ENCODE measurements around the gene KCNIP3. TPM values are rescaled to one million over a fixed set of nuclear protein-coding genes. Genes with fewer than 3 reads are reported as not detected.

KCNIP3 gene
- total RNA-seq, 2 experiments from 2014 or later: not detected

DNA sequence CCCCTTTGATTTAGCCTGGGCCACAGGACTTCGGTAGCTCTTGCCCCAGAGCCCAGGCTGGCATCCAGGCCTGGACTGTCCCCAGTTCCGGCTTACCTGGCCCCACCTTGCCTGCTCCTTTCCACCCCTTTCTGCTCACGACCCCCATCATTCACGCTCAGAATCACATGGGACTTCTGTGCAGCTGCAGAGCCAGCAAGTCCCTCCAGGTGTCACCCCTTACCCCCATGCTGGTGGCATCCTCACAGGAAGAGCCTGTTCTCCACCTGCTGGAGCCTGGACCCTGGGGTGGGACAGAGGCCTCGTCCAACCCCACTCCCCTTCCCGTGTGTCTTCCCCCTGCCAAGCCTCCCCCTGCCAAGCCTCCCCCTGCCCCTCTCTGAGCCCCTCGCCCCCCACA lies 7.9 kb upstream of the KCNIP3 start:
- Mint-ChIP-seq H3K4me3 (no peak overlapping the region), H3K36me3 (no peaks in the 10 kb centered on the region), H3K9me3 (peaks cover 25% of the 10 kb centered on the region), H3K27ac (no peak overlapping the region), H3K4me1 (ENCODE audit: low read depth) (no peaks in the 10 kb centered on the region), H3K27me3 (no peaks in the 10 kb centered on the region)
- intact Hi-C loops (cut with micrococcal nuclease): no loop called here
- POLR2A ChIA-PET: no interaction called here
- DNase-seq: no peak
- CTCF ChIA-PET: no interaction called here

DNA sequence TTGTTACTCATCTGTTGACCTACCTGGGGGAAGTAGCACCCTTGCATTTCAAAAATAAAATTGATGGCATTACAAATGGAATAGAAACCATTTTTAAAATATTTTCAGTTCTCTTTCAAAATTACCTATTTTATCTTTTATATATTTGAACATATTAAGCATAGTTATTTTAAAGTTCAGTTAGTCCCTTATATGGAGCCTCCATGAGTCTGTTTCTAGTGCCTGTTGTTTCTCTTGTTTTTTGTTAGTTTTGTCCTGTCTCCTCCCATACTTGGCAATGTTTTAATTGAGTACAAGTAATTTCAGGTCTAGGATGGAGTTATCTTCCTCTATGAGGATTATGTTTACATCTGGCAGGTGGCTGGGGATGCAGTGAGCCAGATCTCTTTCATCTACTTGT lies 5.9 kb upstream of the KCNIP3 start:
- POLR2A ChIA-PET: no interaction called here
- Mint-ChIP-seq H3K36me3 (no peaks in the 10 kb centered on the region), H3K9me3 (peaks cover 25% of the 10 kb centered on the region), H3K4me1 (ENCODE audit: low read depth) (no peaks in the 10 kb centered on the region), H3K4me3 (no peak overlapping the region), H3K27ac (no peak overlapping the region), H3K27me3 (no peaks in the 10 kb centered on the region)
- CTCF ChIA-PET: no interaction called here
- intact Hi-C loops (cut with micrococcal nuclease): no loop called here
- no peak for DNase-seq

DNA sequence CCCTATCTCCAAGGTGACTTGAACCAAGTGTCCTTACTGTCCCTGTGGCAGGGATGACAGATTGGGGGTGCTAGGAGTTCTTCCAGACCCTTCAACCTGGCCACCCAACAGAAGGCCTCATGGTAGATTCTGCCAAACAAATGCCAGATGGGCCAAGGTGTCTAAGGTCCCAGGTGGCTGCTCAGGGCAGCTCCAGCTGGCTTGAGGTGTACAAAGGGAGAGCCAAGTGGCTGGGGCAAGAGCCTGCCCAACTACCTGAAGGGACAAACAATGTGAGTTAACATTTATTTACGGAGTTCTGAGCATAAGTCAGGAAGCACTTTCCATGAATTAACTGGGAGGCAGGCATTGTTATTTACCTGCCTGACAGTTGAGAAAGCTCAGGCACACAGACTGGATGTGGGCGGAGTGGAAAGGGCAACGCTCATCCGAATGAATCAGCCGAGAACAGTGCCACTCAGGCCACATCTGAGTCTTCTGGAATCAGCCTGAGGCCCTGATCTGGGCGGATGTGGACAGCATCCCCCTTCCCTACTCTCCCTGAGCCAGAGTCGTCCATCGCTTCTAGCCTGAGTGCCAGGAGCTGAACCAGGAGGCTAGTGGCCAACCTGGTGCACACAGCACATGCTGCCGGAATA lies 4.4 kb upstream of the KCNIP3 start:
- Mint-ChIP-seq H3K4me3 (no peak overlapping the region), H3K36me3 (no peaks in the 10 kb centered on the region), H3K27ac (no peak overlapping the region), H3K27me3 (no peaks in the 10 kb centered on the region), H3K9me3 (peaks cover 25% of the 10 kb centered on the region), H3K4me1 (ENCODE audit: low read depth) (no peaks in the 10 kb centered on the region)
- intact Hi-C loops (cut with micrococcal nuclease): no loop called here
- no peak for DNase-seq
- CTCF ChIA-PET: no interaction called here
- POLR2A ChIA-PET: no interaction called here

DNA sequence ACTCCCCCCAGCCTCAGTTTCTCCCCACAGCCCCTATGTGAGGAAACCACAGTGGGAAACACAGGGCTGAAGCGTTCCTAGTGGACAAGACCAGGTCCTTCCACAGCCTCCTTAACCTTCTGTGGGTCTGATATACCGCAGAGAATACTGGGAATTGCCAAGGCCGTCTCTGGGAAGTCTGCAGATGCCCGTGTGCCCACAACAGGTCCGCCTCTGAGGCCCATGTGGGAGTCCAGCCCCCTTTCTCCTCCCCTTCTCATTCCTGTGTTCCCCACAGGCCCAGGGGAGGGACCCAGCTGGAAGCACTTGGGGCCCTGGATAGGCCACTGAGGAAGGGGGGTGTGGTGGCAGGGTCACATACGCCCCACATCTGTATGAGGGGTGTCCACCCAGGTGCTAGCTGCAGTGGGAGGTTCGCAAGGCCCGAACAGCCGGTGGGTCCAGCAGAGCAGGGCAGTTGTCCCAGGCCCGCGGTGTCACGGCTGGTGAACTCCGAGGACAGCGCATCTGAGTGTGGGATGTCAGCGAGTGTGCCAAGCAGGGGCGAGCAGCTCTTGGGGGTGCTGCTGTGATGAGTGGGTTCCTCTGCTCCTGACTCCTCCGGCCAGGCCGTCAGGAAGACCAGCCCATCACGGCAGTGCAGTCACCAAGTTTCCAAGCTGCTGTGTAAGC lies 2.4 kb upstream of the KCNIP3 start:
- intact Hi-C loops (cut with micrococcal nuclease): no loop called here
- POLR2A ChIA-PET: no interaction called here
- no peak for DNase-seq
- H3K4me3 Mint-ChIP-seq: no peak overlapping the region
- H3K4me1 Mint-ChIP-seq (ENCODE audit: low read depth): no peaks in the 10 kb centered on the region
- H3K9me3 Mint-ChIP-seq: peaks cover 25% of the 10 kb centered on the region
- no peak overlapping the region for H3K27ac Mint-ChIP-seq
- H3K27me3 Mint-ChIP-seq: peaks cover 2% of the 10 kb centered on the region
- CTCF ChIA-PET: no interaction called here
- no peaks in the 10 kb centered on the region for H3K36me3 Mint-ChIP-seq

DNA sequence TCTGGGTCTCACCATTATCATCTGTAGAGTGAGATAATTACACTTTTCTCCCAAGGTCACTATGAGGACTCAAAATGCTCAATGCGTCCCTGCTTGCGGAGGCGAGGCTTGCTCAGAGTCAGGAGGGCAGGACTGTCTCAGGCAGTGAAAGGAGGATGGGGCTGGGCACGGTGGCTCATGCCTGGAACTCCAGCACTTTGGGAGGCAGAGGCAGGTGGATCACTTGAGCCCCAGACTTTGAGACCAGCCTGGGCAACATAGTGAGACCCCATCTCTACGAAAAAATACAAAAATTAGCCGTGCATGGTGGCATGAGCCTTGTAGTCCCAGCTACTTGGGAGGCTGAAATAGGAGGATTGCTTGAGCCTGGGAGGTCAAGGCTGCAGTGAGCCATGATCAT lies 1.8 kb upstream of the KCNIP3 start:
- ChIA-PET POLR2A (no interaction called here), CTCF (no interaction called here)
- H3K4me1 Mint-ChIP-seq (ENCODE audit: low read depth): no peaks in the 10 kb centered on the region
- H3K27ac Mint-ChIP-seq: no peak overlapping the region
- no peaks in the 10 kb centered on the region for H3K36me3 Mint-ChIP-seq
- intact Hi-C loops (cut with micrococcal nuclease): no loop called here
- H3K27me3 Mint-ChIP-seq: peaks cover 2% of the 10 kb centered on the region
- peaks cover 20% of the 10 kb centered on the region for H3K9me3 Mint-ChIP-seq
- DNase-seq: no peak
- H3K4me3 Mint-ChIP-seq: no peak overlapping the region

DNA sequence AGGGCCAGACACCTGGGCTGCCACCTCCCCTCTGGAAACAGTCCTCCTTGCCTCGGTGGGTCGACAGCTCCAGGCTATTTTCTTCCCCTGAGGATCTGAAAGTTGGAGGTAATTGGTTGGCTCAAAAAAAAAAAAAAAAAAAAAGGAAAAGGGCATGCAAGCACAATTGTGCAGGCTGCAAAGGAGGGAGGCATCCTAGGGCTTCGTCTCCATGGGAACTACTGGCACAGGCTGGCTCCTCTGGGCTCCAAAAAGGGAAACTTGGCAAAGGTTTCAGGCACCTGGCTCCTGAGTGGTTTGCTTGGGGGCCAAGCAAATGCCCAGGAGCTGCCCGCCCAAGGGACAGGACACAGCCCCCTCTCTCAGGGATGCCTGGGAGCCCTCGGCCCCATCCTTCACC lies 1.1 kb upstream of the KCNIP3 start:
- POLR2A ChIA-PET: no interaction called here
- no peak for DNase-seq
- CTCF ChIA-PET: no interaction called here
- intact Hi-C loops (cut with micrococcal nuclease): no loop called here
- no peak overlapping the region for H3K27ac Mint-ChIP-seq
- no peaks in the 10 kb centered on the region for H3K4me1 Mint-ChIP-seq (ENCODE audit: low read depth)
- no peak overlapping the region for H3K4me3 Mint-ChIP-seq
- peaks cover 14% of the 10 kb centered on the region for H3K9me3 Mint-ChIP-seq
- H3K27me3 Mint-ChIP-seq: peaks cover 2% of the 10 kb centered on the region
- no peaks in the 10 kb centered on the region for H3K36me3 Mint-ChIP-seq

DNA sequence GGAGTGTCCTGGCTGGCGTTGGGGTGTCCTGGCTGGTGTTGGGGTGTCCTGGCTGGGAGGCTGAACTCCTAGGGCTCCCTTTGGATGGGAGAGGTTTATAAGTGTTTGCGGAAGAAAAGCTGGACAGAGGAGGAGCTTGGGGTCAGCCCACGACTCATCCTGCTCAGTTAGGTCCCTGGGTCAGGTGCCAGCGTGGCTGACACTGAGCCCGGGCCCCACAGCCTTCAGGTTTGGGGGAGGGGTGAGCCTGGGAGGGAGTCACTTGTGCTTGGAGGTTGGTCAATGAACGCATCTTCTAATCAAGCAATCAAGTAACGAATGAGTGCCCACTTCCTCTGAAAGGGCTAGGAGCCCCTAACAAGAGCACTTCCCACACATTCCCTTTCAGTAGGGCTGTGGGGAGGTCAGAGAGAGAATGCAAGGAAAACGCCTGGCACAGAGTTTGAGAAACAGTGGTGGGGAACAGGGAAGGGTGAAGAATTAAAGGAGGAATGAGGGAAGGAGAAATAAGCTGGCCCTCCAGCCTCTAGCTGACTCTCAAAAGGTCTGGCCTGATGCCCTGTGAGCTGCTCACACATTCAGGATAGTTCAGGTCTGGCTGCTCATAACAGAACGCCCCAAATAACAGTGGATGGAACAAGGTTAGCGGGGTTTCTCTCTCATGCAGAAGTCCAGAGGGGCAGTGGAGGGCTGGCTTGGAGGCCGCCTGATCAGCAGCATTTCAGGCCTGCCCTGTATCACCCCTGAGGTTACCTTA lies 670 bp downstream of the KCNIP3 start:
- ChIA-PET CTCF (no interaction called here), POLR2A (no interaction called here)
- no peaks in the 10 kb centered on the region for H3K36me3 Mint-ChIP-seq
- no peaks in the 10 kb centered on the region for H3K4me1 Mint-ChIP-seq (ENCODE audit: low read depth)
- intact Hi-C loops (cut with micrococcal nuclease): no loop called here
- H3K27ac Mint-ChIP-seq: no peak overlapping the region
- no peak overlapping the region for H3K4me3 Mint-ChIP-seq
- peaks cover 2% of the 10 kb centered on the region for H3K27me3 Mint-ChIP-seq
- H3K9me3 Mint-ChIP-seq: no peaks in the 10 kb centered on the region
- DNase-seq: no peak

DNA sequence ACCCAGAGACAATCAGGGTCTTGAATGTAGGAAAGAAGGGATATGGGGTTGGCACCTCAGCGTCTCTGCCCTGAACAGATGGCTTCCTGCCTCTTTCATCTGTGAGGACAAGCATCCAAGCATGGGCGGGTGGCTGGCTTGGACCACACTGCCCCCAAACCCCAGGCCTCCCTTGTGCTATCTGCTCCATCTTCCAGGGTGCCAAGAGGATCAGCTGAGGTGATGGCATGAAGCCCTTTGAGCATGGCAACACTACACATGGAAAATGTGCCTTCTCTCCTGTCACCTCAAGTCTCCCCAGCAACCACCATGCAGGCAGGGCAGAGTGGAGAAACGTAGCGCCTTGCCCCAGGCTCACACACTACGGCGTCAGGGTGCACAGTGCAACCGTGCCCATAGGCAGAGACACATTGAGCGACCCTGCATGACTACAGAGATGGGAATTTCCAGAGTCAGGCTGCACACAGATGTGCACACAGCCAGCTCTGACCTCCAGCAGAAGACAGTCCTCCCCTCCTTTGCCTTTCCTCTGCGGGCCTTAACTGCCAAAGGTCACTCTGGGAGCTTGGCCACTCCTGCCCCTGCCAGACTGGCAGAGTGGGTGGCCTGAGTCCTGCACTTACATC lies 1.5 kb downstream of the KCNIP3 start:
- Mint-ChIP-seq H3K27ac (no peak overlapping the region), H3K27me3 (peaks cover 2% of the 10 kb centered on the region), H3K9me3 (no peaks in the 10 kb centered on the region), H3K36me3 (no peaks in the 10 kb centered on the region), H3K4me3 (no peak overlapping the region), H3K4me1 (ENCODE audit: low read depth) (no peaks in the 10 kb centered on the region)
- DNase-seq: no peak
- POLR2A ChIA-PET: no interaction called here
- CTCF ChIA-PET: no interaction called here
- intact Hi-C loops (cut with micrococcal nuclease): no loop called here

DNA sequence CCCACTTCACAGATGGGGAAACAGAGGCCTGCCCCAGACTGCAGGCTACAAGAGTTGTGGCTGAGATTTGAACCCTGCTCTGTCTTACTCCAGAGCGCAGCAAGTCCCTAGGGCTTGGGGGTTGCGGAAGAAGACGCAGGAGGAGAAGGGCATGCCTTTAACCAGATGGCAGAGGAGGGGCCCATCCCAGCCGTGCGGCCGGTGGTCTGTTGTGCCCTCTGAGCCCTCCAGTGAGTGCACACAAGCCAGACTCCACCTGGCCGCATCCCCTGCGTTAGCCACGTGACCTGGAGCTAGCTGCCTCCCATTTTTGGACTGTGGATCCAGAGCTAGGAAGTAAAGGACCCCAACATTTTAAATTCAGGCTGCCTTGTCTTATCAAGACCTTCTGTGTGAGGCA lies 2.8 kb downstream of the KCNIP3 start:
- ChIA-PET CTCF (no interaction called here), POLR2A (no interaction called here)
- Mint-ChIP-seq H3K27ac (no peak overlapping the region), H3K4me1 (ENCODE audit: low read depth) (no peaks in the 10 kb centered on the region), H3K36me3 (no peaks in the 10 kb centered on the region), H3K9me3 (no peaks in the 10 kb centered on the region), H3K4me3 (no peak overlapping the region), H3K27me3 (peaks cover 2% of the 10 kb centered on the region)
- no peak for DNase-seq
- intact Hi-C loops (cut with micrococcal nuclease): no loop called here

DNA sequence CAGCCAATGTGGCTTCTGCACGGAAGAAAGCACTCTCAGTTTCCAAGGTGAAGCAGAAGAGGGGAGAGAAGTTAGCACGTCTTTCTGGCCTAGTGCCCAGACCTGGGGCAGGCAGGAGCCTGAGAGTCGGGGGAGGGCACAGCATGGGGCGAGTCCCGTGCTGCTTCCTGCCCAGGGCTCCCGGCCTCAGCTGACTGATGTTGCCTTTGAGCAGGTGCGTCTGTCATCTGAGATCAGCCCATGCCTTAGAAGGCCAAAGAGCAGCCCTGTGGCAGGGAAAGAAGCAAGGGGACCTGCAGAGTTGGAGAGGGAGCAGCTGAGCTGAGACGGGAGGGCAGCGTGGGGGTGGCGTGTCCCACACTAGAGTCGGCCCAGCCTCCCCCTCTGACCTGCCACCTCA lies 3.3 kb downstream of the KCNIP3 start:
- CTCF ChIA-PET: no interaction called here
- no peak for DNase-seq
- Mint-ChIP-seq H3K36me3 (no peaks in the 10 kb centered on the region), H3K9me3 (no peaks in the 10 kb centered on the region), H3K4me3 (no peak overlapping the region), H3K27ac (no peak overlapping the region), H3K27me3 (peaks cover 2% of the 10 kb centered on the region), H3K4me1 (ENCODE audit: low read depth) (no peaks in the 10 kb centered on the region)
- intact Hi-C loops (cut with micrococcal nuclease): no loop called here
- POLR2A ChIA-PET: no interaction called here

DNA sequence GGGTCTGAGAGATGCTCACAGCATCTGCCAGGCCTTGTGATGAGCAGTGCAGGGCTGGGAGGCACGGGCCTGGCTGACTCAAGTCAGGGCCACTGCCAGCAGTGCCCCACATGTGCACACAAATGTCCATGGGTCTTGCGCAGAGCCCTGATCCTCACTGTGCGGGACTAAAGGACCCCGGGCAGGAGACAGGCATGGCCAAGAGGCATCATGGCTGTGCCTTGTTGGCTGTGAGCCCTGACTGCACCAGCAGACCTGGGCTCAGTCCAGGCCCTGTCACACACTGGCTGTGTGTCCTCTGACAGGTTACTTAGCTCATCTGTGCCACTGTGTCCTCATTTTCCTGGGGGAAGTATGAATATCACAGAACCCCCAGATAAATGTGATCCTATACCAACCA lies 4.0 kb downstream of the KCNIP3 start:
- H3K36me3 Mint-ChIP-seq: no peaks in the 10 kb centered on the region
- H3K4me3 Mint-ChIP-seq: no peak overlapping the region
- intact Hi-C loops (cut with micrococcal nuclease): no loop called here
- no peak for DNase-seq
- ChIA-PET CTCF (no interaction called here), POLR2A (no interaction called here)
- peaks cover 2% of the 10 kb centered on the region for H3K27me3 Mint-ChIP-seq
- H3K27ac Mint-ChIP-seq: no peak overlapping the region
- H3K4me1 Mint-ChIP-seq (ENCODE audit: low read depth): no peaks in the 10 kb centered on the region
- H3K9me3 Mint-ChIP-seq: no peaks in the 10 kb centered on the region

DNA sequence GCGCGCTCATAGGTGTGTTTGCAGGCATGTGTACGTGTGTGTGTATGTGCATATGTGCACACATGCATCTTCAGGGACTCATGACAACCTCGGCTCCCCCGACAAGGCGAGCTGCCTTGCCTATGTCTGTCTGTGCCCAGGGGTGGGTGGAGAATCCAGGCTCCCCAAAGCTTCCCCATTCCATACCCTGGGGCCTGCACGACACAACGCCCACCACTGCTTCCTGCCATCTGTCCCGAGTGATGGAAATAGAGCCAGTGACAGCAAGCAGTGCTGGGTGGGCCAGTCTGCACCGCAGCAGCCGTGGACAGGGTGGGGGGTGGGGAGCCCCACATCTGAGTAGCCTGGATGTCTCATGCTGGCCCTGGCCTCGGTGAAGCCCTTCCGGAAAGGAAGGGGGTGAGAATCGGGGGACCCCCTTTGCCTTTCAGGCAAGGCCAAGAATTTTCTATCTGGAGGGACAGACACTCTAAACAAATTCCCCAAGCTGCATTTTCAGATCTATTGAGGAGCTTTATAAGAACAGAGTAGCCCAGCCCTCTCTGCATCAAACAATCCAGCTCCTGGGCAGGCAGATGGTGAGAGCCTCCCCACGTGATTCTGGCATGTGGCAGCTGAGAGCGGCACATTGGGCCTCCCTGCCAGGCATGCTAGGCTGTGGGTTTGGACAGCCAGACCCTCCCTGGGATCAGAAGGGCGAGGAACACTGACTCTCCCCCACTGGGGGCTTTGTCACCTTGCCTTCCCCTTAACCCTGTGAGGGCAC lies 4.9 kb downstream of the KCNIP3 start:
- no peaks in the 10 kb centered on the region for H3K36me3 Mint-ChIP-seq
- DNase-seq: no peak
- H3K27me3 Mint-ChIP-seq: peaks cover 2% of the 10 kb centered on the region
- H3K4me3 Mint-ChIP-seq: no peak overlapping the region
- H3K9me3 Mint-ChIP-seq: no peaks in the 10 kb centered on the region
- CTCF ChIA-PET: no interaction called here
- POLR2A ChIA-PET: no interaction called here
- intact Hi-C loops (cut with micrococcal nuclease): no loop called here
- no peaks in the 10 kb centered on the region for H3K4me1 Mint-ChIP-seq (ENCODE audit: low read depth)
- H3K27ac Mint-ChIP-seq: no peak overlapping the region
